Activated CD8-positive, alpha-beta T cell treated with anti-CD3 and anti-CD28 coated beads, Interleukin-2, amount 10 ng/mL, durations not matched to agents 7 days and 5 days (primary cell): ENCODE data around the gene TK1. TPM values are rescaled to one million over a fixed set of nuclear protein-coding genes. Genes with fewer than 3 reads are reported as not detected.
"Not testable (repeated sequence)": the region's sequence is repeated elsewhere in the genome, so short reads cannot be mapped to it uniquely, and the experiment has no call there.

ENCODE experiments used
- ATAC-seq: fragments of 150-1000 bp; cut with Tn5 transposase; one replicate; pipeline ENCODE4 v1.10.0; 2021; ENCODE audit warnings: moderate library complexity
- CTCF ChIA-PET: fragments of 350-600 bp; sonication (Branson Sonifier 250); formaldehyde crosslinking; loops from one replicate; lab custom pipeline; 2021; ENCODE audit warnings: antibody characterized with exemption; lab: Charles Lee
- POLR2A ChIA-PET: fragments of 350-600 bp; sonication (Branson Sonifier 250); formaldehyde crosslinking; loops from one replicate; lab custom pipeline; 2021; ENCODE audit warnings: antibody characterized with exemption; lab: Charles Lee
- DNase-seq: peaks from one replicate; pipeline ENCODE4 v3.0.0-alpha.2; 2020
- H3K27ac Mint-ChIP-seq: one replicate; pipeline ENCODE4 v1.8.0; 2021; ENCODE audit warnings: mild to moderate bottlenecking, mixed read lengths
- H3K27me3 Mint-ChIP-seq: one replicate; pipeline ENCODE4 v1.8.0; 2021; ENCODE audit warnings: low read depth, mixed read lengths
- H3K36me3 Mint-ChIP-seq: one replicate; pipeline ENCODE4 v1.8.0; 2021; ENCODE audit warnings: low read depth, mixed read lengths
- H3K4me1 Mint-ChIP-seq: one replicate; pipeline ENCODE4 v1.8.0; 2021; ENCODE audit warnings: low read depth, mixed read lengths
- H3K4me3 Mint-ChIP-seq: one replicate; pipeline ENCODE4 v1.8.0; 2021; ENCODE audit warnings: mild to moderate bottlenecking, mixed read lengths
- H3K9me3 Mint-ChIP-seq: one replicate; pipeline ENCODE4 v1.8.0; 2022; ENCODE audit warnings: mixed read lengths; ENCODE audit not compliant: insufficient read depth
- total RNA-seq, 2 experiments: library from RNA; stranded (reverse); gene quantifications; one replicate each; pipeline ENCODE4 v1.2.3, GENCODE V29; 2021

The TK1 gene, protein sequence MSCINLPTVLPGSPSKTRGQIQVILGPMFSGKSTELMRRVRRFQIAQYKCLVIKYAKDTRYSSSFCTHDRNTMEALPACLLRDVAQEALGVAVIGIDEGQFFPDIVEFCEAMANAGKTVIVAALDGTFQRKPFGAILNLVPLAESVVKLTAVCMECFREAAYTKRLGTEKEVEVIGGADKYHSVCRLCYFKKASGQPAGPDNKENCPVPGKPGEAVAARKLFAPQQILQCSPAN
- 100 to 1,000 TPM; 139 to 142 TPM for total RNA-seq

GRCh38 chr17:78186692-78187595, at the start of gene TK1, which contains the start of gene AFMID:
Gene TK1, minus strand, starts transcription at chr17:78187052. Its CDS starts 58 bp downstream, at chr17:78186994.
Gene AFMID, plus strand, starts transcription at chr17:78187362. Its CDS starts 9 bp downstream, at chr17:78187371.
- peak; percentile 96 for ATAC-seq
- peak within 1 kb of the TSS; percentile 80 for H3K4me3 Mint-ChIP-seq

DNA sequence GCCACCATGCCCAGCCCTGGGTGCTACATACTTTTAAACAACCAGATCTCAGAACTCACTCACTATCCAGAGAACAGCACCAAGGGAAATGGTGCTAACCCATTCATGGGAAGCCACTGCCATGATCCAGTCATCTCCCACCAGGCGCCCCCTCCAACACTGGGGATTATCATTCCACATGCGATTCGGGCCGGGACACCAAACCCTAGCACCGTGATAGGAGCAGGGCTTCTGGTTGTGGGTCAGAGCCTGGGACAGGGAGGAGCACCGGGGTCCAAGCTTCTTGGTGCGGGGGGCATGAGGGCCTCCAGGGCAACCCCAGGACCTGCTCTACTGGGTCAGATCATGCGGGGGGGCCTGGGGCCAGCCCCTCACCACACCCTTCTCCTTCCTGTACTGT, 49.0 kb upstream of the TK1 start:
- no peaks in the 10 kb centered on the region for H3K36me3 Mint-ChIP-seq
- ChIA-PET CTCF (interaction anchor here (1.6 kb wide), 1 partner anchor 15 kb away, joined by 6 read pairs; no protein-coding TSS in a partner anchor), POLR2A (no interaction called here)
- ATAC-seq: no peak
- H3K4me1 Mint-ChIP-seq: peaks cover 2% of the 10 kb centered on the region
- H3K27ac Mint-ChIP-seq: no peak overlapping the region
- no peak overlapping the region for H3K4me3 Mint-ChIP-seq
- no peaks in the 10 kb centered on the region for H3K9me3 Mint-ChIP-seq
- H3K27me3 Mint-ChIP-seq: peaks cover 19% of the 10 kb centered on the region
- DNase-seq: no peak

More at GRCh38 chr17:78186692-78187595, at the start of gene TK1, which contains the start of gene AFMID:
- Mint-ChIP-seq H3K36me3 (peaks cover 31% of the 10 kb centered on the region), H3K27me3 (no peaks in the 10 kb centered on the region), H3K9me3 (no peaks in the 10 kb centered on the region), H3K27ac (peak within 1 kb of the TSS; percentile 70), H3K4me1 (peaks cover 45% of the 10 kb centered on the region)
- ChIA-PET POLR2A (interaction anchor here (0.6 to 1.5 kb wide), 8 partner anchors 10 to 76 kb away, joined by 3 to 5 read pairs (median 4); partner anchors contain the start of genes BIRC5 and TMC8), CTCF (interaction anchor here (0.7 to 3.5 kb wide), 9 partner anchors 11 to 168 kb away, joined by 3 to 27 read pairs (median 3); no protein-coding TSS in a partner anchor)
- DNase-seq: peak; percentile 95

DNA sequence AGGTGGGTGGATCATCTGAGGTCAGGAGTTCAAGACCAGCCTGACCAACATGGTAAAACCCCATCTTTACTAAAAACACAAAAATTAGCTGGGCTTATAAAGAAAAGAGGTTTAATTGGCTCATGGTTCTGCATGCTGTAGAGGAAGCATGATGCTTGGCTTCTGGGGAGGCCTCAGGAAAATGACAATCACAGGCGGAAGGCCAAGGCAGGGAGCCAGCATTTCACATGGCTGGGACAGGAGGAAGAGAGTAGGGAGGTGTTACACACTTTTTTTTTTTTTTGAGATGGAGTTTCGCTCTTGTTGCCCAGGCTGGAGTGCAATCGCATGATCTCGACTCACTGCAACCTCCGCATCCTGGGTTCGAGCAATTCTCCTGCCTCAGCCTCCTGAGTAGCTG, 48.2 kb upstream of the TK1 start:
- DNase-seq, H3K4me3 Mint-ChIP-seq, ATAC-seq, H3K9me3 Mint-ChIP-seq, POLR2A ChIA-PET, H3K27ac Mint-ChIP-seq, H3K4me1 Mint-ChIP-seq, H3K36me3 Mint-ChIP-seq: not testable (repeated sequence)
- CTCF ChIA-PET: interaction anchor here (1.6 kb wide), 1 partner anchor 16 kb away, joined by 6 read pairs; no protein-coding TSS in a partner anchor
- peaks cover 25% of the 10 kb centered on the region for H3K27me3 Mint-ChIP-seq

- no peaks in the 10 kb centered on the region for H3K9me3 Mint-ChIP-seq
- CTCF ChIA-PET: interaction anchor here (1.6 kb wide), 1 partner anchor 16 kb away, joined by 6 read pairs; no protein-coding TSS in a partner anchor
Measured at GRCh38 chr17:78234261-78234865, 47.5 kb upstream of the TK1 start.

GRCh38 chr17:78233678-78234077, 46.8 kb upstream of the TK1 start:
- ATAC-seq (no peak), DNase-seq (no peak)
- Mint-ChIP-seq H3K27me3 (peaks cover 25% of the 10 kb centered on the region), H3K27ac (no peak overlapping the region), H3K36me3 (no peaks in the 10 kb centered on the region), H3K9me3 (no peaks in the 10 kb centered on the region), H3K4me3 (no peak overlapping the region), H3K4me1 (peaks cover 2% of the 10 kb centered on the region)
- CTCF ChIA-PET: no interaction called here
- POLR2A ChIA-PET: no interaction called here

More at GRCh38 chr17:78234261-78234865, 47.5 kb upstream of the TK1 start:
- Mint-ChIP-seq H3K4me3 (no peak overlapping the region), H3K27me3 (peaks cover 25% of the 10 kb centered on the region), H3K4me1 (peaks cover 2% of the 10 kb centered on the region), H3K36me3 (no peaks in the 10 kb centered on the region), H3K27ac (no peak overlapping the region)
- POLR2A ChIA-PET: no interaction called here
- ATAC-seq (no peak), DNase-seq (no peak)

DNA sequence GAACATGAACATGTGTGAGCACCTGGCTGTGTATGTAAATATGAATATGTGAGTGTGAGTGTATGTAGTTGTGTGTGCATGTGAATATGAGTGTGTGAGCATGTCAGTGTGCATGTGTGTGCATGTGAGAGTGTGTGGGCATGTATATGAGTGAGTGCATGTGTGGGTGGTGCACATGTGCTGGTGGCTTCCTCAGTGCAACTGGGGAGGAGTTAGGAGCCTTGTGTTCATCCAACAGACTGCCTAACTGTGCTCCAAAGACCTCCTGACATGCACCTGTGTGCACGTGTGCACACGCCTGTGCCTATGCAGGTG, 46.0 kb upstream of the TK1 start:
- POLR2A ChIA-PET: no interaction called here
- ATAC-seq (no peak), DNase-seq (no peak)
- H3K4me3 Mint-ChIP-seq: no peak overlapping the region
- H3K36me3 Mint-ChIP-seq: no peaks in the 10 kb centered on the region
- H3K4me1 Mint-ChIP-seq: peaks cover 2% of the 10 kb centered on the region
- CTCF ChIA-PET: no interaction called here
- no peaks in the 10 kb centered on the region for H3K9me3 Mint-ChIP-seq
- H3K27ac Mint-ChIP-seq: no peak overlapping the region
- peaks cover 29% of the 10 kb centered on the region for H3K27me3 Mint-ChIP-seq

DNA sequence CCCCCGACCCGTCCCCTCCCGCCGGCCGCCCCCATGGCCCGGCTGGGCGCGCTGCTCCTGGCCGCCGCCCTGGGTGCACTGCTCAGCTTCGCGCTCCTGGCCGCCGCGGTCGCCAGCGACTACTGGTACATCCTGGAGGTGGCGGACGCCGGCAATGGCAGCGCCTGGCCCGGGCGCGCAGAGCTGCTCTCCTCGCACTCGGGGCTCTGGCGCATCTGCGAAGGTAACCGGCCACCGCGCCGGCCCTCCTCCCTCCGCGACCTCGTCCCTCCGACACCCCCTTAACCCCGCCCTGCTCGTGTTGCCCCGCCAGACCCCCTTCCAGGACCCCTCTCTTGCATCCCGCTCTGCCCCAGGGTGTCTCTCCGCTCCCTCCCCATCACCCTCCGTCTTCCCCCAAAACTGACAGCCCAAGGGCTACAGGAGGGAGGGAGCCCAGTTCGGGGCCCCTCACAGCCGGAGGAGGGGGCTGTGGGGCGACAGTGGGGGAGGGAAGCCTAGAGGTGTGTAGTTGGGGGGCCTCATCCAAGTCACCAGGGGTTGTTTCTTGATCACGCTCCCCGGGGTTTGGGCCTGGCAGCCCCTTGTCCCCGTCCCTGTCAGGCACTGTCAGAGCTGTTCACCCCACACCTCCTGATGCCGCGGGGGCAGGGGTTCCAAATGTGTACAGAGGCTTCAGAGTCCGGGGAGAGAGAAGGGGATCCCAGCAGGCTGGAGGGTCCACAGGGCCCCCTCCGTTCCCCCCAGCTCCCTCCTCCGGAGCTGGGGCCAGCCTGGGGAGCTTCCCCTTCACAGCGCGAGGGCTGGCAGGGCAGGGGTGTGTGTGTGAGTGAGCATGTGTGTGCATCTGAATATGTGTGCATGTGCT, 45.4 kb upstream of the TK1 start:
- ATAC-seq (peak; percentile 74), DNase-seq (peak; percentile 51)
- ChIA-PET POLR2A (no interaction called here), CTCF (interaction anchor here (0.6 kb wide), 1 partner anchor 470 kb away, joined by 3 read pairs; no protein-coding TSS in a partner anchor)
- Mint-ChIP-seq H3K27ac (no peak overlapping the region), H3K4me1 (peaks cover 2% of the 10 kb centered on the region), H3K4me3 (no peak overlapping the region), H3K27me3 (peaks cover 31% of the 10 kb centered on the region), H3K9me3 (no peaks in the 10 kb centered on the region), H3K36me3 (no peaks in the 10 kb centered on the region)

DNA sequence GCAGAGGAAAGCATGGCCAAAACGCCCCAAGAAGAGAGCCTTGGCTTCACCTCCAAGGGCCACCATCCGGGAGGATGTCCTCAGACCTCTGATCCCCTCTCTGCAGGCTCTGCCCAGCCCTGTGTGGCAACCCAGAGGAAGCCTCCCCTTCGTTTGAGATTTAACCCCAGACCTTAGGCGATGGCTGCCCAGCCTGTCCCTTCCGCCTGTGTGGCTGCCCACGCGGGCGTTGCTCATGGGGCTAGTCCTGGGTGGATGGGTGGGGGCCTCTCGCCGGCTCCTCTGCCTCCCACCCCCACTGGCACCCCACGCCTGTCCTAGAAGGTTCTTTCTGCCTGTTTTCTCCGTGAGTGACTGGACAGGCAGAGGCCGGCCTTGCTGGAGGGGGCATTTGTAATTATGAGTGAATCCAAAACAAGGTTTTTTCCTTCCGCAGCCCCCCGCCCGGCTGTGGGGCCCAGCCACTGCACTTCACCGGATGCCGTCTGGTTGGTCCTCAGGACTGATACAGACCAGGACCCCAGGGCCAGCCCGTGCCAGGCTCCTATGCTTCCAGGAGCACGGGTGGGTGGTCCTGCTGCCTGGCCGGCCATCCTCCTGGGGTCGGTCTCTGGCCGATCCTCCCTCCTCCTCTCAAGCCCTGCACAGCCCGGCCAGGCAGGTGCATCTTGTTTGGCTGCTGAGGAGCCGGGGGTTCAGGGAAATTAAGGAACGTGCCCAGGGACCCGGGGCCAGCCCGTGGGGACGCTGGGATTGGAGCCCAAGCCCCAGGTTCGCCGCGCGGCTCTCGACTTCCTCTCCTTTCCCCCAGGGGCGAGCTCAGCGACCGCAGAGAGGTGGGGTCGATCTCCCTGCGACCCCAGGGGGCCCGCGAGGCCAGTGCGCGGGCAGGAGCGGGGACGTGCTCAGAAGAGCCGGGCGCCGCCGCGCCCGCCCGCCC, 44.4 kb upstream of the TK1 start, which contains the start of gene TMEM235:
Gene TMEM235, plus strand, starts transcription at position 636 of the 940 bp plus-strand sequence. CDS start 393 bp downstream, outside the sequence.
- Mint-ChIP-seq H3K36me3 (no peaks in the 10 kb centered on the region), H3K4me3 (no peak within 1 kb of the TSS), H3K4me1 (peaks cover 5% of the 10 kb centered on the region), H3K27ac (no peak within 1 kb of the TSS), H3K27me3 (peaks cover 31% of the 10 kb centered on the region), H3K9me3 (no peaks in the 10 kb centered on the region)
- DNase-seq (no peak), ATAC-seq (no peak)
- ChIA-PET POLR2A (no interaction called here), CTCF (no interaction called here)

DNA sequence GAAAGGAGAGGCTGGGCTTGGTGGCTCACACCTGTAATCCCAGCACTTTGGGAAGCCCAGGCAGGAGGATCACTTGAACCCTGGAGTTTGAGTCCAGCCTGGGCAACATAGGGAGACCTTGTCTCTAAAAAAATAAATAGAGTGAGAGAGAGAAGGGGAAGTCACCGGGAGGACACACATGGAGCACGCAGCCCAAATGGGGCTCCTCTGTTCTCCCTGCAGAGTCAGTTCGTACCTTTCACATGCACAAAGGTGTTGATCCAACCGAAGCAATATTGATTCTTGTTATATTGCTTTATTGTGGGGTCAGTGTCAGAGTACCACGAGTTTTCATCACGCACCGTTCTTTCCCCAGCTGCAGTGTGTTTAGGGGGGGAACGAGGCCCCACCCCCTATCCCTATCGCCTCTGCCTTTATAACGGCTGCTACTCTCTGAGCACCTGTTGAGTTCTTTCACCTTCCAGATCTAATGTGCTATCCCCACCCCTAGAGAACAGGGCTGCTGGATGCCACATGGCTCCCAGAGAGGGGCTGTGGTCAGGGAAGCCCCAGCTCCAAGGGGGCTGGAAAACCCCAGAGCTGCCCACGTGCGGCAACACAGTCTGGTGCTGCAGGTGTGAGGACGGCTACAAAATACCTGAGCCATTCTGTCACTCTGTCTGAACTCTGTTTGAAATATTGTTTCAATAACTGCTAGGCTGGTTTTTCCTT, 43.6 kb upstream of the TK1 start:
- ChIA-PET CTCF (no interaction called here), POLR2A (no interaction called here)
- ATAC-seq (no peak), DNase-seq (no peak)
- Mint-ChIP-seq H3K27ac (no peak overlapping the region), H3K4me3 (no peak overlapping the region), H3K36me3 (peaks cover 4% of the 10 kb centered on the region), H3K4me1 (peaks cover 5% of the 10 kb centered on the region), H3K27me3 (peaks cover 31% of the 10 kb centered on the region), H3K9me3 (no peaks in the 10 kb centered on the region)
